ENCODE results near the gene NSF. TPM values are rescaled to one million over a fixed set of nuclear protein-coding genes. Genes with fewer than 3 reads are reported as not detected.

Gene NSF
- total and polyA plus RNA-seq, 8 donors, result 26.9 to 61.8 (median 32.0) TPM

- intact Hi-C loops (cut with DNase I), result no loop called here
- Histone ChIP-seq H3K9me3 (no peaks in the 10 kb centered on the region), H3K27me3 (peaks cover 0 to 58% of the 10 kb centered on the region in 2 donors), H3K4me1 (no peaks in the 10 kb centered on the region), H3K4me3 (no peak overlapping the region), H3K36me3 (no peaks in the 10 kb centered on the region), H3K27ac (no peak overlapping the region)
- no peak for DNase-seq
- TF ChIP-seq CTCF (IDR thresholded peaks at IDR 0.05), result no peak
- peak; percentile 14 for ATAC-seq
Measured at GRCh38 chr17:46793541-46793940, 203.1 kb downstream of the NSF start.

- Histone ChIP-seq H3K9me3 (no peaks in the 10 kb centered on the region), H3K36me3 (no peaks in the 10 kb centered on the region), H3K27me3 (peaks cover 0 to 58% of the 10 kb centered on the region in 2 donors), H3K4me1 (no peaks in the 10 kb centered on the region), H3K27ac (no peak overlapping the region), H3K4me3 (no peak overlapping the region)
- peak; percentile 96 for ATAC-seq
- DNase-seq, result no peak
- intact Hi-C loops (cut with DNase I), result no loop called here
- no peak for TF ChIP-seq CTCF (IDR thresholded peaks at IDR 0.05)
Measured at GRCh38 chr17:46794318-46794717, 203.8 kb downstream of the NSF start.

- peaks cover 0 to 47% of the 10 kb centered on the region in 2 donors for H3K27me3 ChIP-seq
- TF ChIP-seq CTCF (IDR thresholded peaks at IDR 0.05), result no peak
- DNase-seq (no peak), ATAC-seq (no peak)
- H3K9me3 ChIP-seq, result no peaks in the 10 kb centered on the region
- no peaks in the 10 kb centered on the region for H3K36me3 ChIP-seq
- H3K4me1 ChIP-seq, result no peaks in the 10 kb centered on the region
- intact Hi-C loops (cut with DNase I), result no loop called here
- no peak overlapping the region for H3K4me3 ChIP-seq
- no peak overlapping the region for H3K27ac ChIP-seq
Measured at GRCh38 chr17:46795379-46795952, 205.0 kb downstream of the NSF start.

GRCh38 chr17:46796084-46796483, 205.6 kb downstream of the NSF start:
- Histone ChIP-seq H3K4me3 (no peak overlapping the region), H3K36me3 (no peaks in the 10 kb centered on the region), H3K27me3 (peaks cover 0 to 41% of the 10 kb centered on the region in 2 donors), H3K4me1 (no peaks in the 10 kb centered on the region), H3K27ac (no peak overlapping the region), H3K9me3 (no peaks in the 10 kb centered on the region)
- DNase-seq, result no peak
- no peak for TF ChIP-seq CTCF (IDR thresholded peaks at IDR 0.05)
- intact Hi-C loops (cut with DNase I), result no loop called here
- ATAC-seq, result no peak

GRCh38 chr17:46796524-46796923, 206.1 kb downstream of the NSF start:
- no peaks in the 10 kb centered on the region for H3K9me3 ChIP-seq
- H3K4me3 ChIP-seq, result no peak overlapping the region
- H3K27me3 ChIP-seq, result peaks cover 0 to 40% of the 10 kb centered on the region in 2 donors
- DNase-seq (no peak), ATAC-seq (no peak)
- H3K27ac ChIP-seq, result no peak overlapping the region
- H3K36me3 ChIP-seq, result no peaks in the 10 kb centered on the region
- intact Hi-C loops (cut with DNase I), result no loop called here
- no peak for TF ChIP-seq CTCF (IDR thresholded peaks at IDR 0.05)
- H3K4me1 ChIP-seq, result no peaks in the 10 kb centered on the region

Measured in left lung (tissue), 10 donors.